ENCODE results near the gene AGTPBP1.

DNA sequence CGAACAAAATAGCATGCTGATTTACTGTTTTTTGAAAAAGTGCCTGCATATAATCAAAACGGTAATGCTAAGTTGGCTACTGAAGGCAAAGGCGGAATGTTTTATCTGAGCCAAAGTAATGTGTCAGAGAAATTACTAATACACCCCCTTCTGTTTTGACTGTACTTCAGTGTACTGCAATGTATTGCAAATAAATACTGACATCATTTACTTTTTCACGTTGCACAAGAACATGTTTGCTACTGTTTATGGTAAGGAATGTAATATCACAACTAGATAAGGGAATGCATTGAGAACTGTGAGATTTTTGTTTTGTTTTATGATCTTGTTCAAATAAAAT, 813 bp upstream of the AGTPBP1 start:
- TF ChIP-seq, protein P1, sequence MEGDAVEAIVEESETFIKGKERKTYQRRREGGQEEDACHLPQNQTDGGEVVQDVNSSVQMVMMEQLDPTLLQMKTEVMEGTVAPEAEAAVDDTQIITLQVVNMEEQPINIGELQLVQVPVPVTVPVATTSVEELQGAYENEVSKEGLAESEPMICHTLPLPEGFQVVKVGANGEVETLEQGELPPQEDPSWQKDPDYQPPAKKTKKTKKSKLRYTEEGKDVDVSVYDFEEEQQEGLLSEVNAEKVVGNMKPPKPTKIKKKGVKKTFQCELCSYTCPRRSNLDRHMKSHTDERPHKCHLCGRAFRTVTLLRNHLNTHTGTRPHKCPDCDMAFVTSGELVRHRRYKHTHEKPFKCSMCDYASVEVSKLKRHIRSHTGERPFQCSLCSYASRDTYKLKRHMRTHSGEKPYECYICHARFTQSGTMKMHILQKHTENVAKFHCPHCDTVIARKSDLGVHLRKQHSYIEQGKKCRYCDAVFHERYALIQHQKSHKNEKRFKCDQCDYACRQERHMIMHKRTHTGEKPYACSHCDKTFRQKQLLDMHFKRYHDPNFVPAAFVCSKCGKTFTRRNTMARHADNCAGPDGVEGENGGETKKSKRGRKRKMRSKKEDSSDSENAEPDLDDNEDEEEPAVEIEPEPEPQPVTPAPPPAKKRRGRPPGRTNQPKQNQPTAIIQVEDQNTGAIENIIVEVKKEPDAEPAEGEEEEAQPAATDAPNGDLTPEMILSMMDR (IDR thresholded peaks at IDR 0.05), result no peak
- TF ChIP-seq POLR2A (IDR thresholded peaks at IDR 0.05), result no peak
